NCI-H524 treated with DMSO at 0.1 percent for 48 hours (cell line): Measurements from ENCODE around the gene GDF10.

Source experiments
- DNase-seq: peaks from one replicate; lab custom pipeline; 2025; lab: John Stamatoyannopoulos, UW

Gene GDF10

DNA sequence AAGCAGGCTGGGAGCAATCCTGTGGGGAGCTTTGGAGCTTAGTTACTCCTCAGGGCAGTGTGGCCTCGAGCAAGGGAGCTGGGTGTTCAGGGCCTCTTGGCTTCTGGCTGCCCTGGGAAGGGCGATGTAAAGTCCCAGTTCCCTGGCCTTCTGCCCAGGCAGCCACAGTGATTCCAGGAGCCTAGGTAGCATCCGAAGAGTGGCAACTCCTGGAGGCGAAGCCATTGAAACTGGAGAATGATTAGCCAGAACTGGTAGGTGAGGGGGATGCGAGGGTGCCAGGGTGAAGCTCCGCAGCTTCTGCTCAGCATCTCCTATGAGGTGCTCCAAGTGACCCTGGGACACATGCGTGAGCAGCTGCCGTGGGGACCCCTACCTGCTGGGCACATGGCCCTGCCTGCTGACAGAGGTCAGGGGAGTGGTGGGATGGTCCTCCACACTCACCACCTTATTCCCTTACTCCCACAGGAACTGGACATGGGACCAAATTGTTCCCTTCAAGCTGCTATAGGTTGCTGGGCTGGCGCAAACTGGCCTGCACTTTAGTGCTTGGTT lies 14.5 kb downstream of the GDF10 start:
- no peak for DNase-seq

DNA sequence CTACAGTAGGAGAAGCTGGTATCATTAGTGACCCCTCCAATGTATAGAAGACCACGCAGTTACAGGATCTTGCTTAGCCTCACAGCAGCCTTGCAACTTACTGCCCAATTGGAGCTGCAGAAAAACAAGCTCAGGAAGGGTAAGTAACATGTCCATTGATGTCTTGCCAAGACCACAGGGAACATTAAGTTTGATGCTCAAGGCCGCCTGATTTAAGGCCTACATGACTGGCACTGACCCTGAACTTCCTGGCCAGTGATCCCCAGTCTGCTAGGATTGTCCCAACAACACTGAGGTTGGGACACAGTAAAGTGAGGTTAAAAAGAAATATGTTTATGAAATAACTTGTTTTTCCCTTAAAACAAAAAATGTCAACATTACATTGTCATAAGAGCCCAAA lies 15.4 kb downstream of the GDF10 start:
- DNase-seq = no peak

DNA sequence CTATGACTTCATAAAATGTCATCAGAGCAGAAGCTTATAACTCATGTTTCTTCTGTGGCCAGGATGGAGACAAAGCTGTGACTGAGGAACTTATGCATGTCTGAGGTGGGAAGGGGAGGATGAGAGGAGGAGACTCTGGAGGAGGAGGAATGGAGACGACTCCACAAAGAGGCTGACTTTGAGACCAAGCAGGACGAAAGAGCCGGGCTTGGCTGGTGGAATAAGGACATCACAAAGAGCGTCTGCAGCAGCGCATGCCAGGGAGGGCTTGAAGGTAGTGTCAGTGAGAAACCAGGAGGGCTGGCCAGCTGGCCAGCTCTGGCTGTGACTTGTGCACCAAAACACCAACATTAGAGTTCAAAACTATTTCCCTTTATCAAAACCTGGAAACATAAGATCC lies 16.1 kb downstream of the GDF10 start:
- no peak for DNase-seq

DNA sequence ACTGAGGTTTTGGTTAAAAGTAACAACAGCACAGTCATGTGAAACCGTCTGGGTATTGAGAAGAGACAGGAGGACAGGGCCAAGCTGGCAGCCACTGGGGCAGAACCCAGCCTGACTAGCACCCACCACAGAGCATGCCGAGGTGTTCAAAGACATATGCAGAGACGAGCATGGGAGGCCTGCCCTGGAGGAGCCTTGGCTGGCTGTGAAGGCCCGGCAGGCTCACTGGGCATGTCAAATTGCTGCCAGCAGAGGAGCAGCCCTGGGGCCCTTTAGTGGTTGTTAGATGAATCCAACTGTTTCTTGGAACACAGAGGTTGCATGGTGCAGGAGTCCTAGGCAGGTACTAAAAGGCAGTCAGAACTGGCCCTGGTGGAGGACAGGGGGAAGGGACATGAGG lies 17.3 kb downstream of the GDF10 start:
- no peak for DNase-seq

DNA sequence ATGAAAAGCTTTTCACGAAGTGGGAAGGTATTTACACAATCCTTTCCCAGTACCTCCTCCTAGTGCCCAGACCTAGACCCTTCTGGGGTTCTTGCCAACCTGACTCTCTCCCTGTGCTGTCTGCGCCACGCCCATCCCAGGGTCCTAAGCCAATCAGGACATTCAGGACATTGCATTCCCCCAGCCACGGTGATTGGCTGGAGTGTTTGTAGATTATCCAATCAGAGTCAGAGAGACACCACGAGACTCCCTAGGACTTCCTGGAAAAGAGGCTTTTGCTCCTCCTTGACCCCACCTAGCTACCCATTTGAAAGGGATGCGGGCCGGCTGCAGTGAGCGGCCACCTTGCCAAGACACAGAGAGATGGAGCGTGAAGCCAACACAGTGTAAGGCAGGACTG lies 18.7 kb downstream of the GDF10 start:
- DNase-seq = no peak

DNA sequence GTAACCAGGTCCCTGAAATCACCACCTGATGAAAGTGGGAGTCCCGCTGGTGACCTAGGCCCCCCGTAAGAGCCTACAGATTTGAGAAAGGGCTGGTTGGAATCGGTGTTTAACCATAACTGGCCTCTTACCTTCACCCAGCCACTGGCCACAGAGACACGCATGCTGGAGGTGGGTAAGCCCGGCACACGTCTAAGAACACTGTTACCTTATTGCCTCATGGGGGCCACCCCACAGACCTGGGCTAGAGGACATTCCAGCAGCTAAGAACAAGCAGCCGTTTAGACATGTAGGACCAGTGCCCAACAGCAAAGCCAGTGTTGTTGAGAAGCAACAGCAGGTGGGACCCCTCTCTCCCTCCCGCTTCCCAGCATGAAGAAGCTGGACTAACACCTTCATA lies 19.8 kb downstream of the GDF10 start:
- no peak for DNase-seq

DNA sequence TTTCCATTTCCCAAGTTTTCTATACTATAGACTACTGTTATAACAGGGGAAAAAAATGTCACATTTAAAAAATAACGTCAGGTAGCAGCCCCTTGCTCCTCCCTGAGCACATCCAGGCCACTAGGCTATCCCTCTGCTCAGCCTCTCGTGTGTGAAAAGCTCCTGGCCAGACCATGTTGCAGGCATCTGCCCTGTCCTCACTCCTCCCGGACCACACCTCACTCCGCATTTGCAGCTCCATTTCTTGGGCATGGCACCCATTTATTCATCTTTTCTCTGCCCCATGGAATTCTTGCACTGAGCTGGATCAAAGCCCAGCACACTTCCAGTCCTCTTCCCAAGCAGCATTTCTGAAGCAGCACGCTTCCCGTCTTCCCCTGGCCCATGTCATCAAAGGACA lies 20.8 kb downstream of the GDF10 start:
- DNase-seq = no peak

DNA sequence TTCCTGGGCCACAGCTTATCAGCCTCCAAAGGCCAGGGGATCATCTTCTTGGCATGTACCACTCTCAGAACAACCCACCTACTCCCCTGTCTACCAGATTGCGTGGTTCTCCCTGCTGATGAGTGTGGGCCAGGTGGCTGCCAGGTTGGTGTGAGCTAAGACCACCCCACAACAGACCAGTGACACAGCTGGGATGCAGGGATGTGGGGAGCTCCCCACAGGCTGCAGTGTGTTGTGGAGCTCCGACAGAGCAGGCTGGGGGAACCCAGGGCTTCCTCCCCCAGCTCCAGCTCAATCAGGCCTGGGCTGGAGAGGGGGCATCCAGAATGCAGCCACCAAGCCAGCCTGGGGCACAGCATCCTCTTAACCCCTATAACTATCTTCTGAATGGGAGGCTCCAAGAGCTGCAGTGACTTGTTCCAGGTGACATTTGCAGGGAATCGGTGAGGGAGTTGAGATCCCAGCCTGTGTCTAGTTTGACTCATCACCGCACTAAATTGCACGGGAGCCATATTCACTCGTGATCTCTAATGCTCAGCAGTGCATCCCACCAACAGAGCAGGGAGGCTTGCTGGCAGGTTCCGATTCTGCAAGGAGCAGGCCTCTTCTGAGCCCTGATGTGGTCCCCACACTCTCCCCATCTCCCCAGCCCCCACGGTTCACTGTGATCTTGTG lies 21.7 kb downstream of the GDF10 start:
- DNase-seq = no peak

DNA sequence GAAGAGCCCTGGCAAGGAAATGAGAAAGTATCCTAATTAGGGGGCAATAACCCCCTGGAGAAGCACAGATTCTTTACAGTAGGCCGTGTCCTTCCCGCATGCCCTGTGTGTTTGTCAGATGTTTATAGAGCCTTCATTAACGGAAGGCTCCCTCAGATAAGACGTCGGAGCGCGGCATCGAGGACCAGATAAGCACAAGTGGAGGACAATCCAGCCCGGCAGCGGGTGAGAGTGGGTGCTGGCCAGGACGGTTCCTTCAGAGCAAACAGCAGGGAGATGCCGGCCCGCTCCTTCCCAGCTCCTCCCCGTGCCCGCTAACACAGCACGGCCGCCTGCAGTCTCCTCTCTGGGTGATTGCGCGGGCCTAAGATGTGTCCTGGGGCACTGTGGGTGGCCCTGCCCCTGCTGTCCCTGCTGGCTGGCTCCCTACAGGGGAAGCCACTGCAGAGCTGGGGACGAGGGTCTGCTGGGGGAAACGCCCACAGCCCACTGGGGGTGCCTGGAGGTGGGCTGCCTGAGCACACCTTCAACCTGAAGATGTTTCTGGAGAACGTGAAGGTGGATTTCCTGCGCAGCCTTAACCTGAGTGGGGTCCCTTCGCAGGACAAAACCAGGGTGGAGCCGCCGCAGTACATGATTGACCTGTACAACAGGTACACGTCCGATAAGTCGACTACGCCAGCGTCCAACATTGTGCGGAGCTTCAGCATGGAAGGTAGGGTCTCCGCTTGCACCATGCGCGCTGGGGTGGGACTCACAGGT lies 22.5 kb downstream of the GDF10 start, which contains the start of gene GDF2:
Gene GDF2, plus strand, starts transcription at position 155 of the 762 bp plus-strand sequence. Its CDS starts 215 bp downstream, at position 370.
- no peak for DNase-seq

DNA sequence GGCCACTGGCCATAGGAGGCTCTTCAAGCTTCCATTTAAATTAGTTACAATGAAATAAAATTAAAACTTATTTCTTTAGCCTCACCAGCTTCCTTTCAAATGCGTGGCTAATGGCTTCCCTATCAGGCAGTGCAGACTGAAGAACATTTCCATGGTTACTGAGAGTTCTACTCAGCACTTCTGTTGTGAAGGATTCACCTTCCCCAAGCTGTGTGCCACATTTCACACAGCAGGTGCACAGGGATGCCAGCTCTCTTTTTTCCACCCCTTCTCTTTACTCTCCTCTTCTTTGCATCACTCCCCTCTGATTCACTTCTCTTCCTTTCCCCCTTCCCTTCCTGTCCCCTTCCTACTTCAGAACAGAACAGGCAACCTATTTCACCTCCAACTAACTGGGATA lies 23.1 kb downstream of the GDF10 start:
- DNase-seq = no peak

DNA sequence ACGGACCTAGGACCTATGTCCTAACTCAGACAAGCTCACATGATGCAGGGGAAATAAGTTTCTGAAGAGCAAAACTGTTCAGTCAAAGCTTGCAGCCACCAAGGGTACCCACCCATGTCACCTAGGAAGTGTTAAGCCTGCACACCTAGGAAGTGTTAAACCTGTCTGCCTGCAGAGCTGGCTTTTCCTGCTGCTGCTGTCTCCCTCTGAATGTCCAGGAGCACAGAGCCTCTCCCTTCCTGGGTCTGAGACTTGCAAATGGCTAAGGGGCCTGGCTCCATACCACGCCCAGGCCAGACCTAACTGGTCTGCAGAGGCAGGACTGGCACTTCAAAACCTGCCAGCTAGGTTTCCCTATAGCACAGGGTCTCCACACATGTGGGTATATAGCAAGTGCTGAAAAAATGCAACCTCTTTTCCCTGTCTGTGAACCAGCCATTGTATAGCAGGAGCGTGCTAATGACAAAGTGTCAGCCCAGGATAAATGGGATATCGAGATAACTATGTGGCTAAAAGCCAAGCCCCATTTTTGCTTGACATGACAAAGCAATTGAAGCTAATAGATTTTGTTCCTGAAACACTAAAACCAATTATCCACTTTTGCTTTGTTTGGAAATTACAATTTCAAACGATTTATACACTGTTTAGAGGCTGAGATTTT lies 23.8 kb downstream of the GDF10 start:
- no peak for DNase-seq

DNA sequence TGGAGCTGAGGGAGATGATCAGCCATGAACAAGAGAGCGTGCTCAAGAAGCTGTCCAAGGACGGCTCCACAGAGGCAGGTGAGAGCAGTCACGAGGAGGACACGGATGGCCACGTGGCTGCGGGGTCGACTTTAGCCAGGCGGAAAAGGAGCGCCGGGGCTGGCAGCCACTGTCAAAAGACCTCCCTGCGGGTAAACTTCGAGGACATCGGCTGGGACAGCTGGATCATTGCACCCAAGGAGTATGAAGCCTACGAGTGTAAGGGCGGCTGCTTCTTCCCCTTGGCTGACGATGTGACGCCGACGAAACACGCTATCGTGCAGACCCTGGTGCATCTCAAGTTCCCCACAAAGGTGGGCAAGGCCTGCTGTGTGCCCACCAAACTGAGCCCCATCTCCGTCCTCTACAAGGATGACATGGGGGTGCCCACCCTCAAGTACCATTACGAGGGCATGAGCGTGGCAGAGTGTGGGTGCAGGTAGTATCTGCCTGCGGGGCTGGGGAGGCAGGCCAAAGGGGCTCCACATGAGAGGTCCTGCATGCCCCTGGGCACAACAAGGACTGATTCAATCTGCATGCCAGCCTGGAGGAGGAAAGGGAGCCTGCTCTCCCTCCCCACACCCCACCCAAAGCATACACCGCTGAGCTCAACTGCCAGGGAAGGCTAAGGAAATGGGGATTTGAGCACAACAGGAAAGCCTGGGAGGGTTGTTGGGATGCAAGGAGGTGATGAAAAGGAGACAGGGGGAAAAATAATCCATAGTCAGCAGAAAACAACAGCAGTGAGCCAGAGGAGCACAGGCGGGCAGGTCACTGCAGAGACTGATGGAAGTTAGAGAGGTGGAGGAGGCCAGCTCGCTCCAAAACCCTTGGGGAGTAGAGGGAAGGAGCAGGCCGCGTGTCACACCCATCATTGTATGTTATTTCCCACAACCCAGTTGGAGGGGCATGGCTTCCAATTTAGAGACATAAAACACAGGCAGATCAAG lies 25.6 kb downstream of the GDF10 start:
- DNase-seq = no peak

DNA sequence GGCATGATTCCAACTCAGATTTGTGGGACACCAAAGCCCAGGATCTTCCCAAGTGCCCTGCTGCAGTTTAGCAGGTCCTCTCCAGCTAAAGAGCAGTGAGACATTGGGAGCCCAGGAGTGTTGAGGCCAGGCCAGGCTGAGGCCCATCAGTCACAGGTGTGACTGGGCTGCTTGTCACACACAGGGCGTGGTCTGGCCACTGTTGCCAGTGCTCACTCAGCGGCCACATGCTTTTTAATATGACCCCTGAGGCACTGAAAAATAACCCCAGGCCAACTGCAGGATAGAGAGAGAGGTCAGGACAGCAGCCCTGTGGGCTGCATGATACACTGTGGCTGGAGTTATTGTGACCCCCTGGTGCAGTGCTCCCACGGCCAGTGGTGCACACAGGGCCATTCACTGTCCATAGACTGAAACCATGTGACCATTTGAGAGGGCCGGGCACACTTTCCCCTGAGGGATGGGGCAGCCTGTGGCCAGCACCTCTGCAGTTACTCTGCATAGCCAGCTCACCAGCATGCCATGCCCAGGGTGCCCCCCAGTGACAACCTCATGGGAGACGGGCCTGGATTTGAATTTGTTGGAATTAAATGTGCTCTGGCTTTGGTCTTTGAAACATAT lies 26.4 kb downstream of the GDF10 start:
- no peak for DNase-seq

DNA sequence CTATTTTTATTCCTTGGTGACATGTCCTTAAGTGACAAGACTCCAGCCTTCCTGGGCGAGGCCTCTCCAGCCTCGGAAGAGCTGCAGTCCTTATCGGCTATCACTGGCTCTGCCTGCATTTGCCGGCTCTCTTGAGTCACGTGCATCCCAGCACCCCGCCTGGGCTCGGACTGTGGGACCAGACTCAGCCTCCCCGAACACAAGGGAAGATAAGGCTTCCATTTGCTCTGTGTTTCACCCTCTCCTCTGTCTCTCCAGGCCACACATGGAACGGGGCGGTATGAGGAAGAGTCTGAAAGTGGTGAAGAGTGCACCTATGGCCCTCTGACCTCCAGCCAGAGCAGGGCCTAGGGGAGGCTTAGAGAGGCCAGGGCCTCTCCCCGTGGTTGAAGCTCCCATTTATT lies 26.9 kb downstream of the GDF10 start:
- no peak for DNase-seq

DNA sequence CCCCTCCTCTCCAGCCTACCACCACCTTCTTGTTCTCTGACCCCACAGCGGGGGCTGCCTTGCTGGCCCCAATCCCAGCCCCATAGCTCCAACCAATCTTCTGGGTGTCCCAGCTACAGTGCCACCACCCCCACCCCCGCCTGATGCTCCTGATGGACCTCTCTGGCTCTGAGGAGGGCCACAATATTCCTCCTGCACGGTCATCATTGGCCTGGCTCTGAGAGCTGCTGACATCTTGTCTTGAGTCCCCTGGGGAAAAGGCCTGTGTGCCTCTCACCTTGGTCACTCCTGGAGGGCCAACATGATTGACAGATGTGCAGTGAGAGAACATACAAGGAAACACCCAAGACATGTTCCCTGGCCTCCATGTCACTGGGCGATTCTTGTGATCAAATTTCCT lies 29.9 kb downstream of the GDF10 start:
- no peak for DNase-seq

DNA sequence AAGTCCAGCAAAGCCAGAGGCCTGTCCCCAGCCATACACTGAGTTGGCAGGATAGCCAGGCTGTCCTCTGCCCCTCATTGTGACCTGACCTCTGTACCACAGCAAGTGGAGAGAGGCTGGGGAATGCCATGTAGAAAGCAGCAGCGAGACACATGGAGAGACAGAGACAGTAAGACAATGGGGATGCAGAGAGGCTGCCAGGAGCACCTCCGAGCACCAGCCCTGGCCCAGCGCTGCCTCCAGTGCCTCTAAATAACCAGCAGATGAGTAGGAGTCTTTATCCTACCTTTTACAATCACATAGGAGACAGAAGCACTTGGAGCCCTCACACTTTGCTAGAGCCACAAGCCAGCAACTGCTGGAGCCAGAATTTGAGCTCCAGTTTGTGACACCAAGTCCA lies 30.4 kb downstream of the GDF10 start:
- DNase-seq = no peak

DNA sequence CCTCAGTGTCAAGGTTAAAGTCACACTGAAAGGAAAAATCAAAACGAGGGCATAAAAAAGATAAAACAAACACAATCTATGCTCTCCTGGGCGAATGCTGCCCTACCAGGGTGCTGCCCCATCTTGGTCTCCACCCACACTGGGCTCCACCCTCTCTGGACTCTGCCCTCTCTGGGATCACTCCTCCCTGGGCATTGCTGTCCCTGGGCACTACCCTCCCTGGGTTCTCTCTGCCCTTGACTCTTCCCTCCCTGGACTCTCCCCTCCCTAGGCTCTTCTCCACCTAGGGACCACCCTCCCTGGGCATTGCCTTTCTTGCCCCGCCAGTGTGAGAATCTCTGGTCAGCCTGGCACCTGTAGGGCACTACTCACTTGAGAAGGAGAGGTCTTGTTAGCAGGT lies 30.8 kb downstream of the GDF10 start:
- DNase-seq = no peak

DNA sequence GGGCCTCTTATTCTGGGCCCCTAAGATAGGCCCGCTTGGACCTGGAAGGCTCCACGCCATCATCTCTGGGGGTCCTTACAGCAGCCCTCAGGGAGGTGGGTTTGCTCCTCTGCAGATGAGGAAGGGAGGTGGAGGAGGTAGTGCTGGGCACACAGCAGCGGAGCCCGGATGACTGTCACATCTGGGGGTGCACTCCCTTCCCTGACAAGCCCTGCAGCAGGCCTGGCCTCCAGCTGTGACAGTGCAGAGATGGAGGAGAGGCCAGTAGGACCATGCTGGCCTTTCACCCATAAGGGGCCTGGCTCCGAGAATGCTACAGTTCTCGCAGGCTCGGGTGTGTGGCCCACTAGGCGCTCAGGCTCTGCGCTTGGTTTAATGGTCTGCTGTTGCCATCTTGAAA lies 31.5 kb downstream of the GDF10 start:
- no peak for DNase-seq

DNA sequence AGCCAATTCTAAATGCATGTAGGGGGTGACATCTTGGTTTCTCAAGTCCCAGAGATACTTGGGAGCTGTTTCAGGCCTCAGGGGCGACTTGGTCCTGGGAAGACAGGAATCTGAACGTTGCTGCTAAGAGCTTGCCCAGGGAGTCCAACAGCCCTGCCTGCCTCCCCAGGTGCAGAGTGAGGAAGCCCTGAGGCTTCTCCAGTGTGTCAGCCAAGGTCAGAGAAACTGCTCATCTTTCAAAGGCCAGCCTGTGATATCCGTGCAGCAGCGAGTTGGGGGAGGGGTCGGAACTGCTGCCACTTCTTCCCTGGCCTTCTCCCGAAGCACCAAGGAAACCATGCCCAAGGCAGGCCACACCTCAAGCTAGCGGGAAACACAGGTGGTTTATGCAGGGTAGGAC lies 32.0 kb downstream of the GDF10 start:
- DNase-seq = no peak

DNA sequence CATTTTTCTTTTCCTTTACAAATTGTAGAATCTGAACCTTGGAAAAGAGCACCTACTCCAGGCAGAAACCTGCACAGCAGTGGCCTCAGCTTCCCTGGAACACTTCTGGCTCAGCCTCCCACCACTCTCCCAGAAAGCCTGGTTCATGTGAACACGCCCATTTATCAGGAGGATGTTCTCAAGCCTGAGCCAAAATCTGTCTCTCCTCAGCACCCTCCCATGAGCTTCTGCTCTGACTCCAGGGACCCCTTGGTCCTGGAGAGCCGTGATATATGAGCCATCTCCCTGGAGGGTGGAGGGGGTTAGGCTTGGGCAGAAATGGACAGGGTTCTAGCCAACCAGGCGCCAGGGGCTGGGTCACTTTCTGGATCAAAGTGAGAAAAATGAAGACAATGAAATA lies 32.4 kb downstream of the GDF10 start:
- DNase-seq = no peak

DNA sequence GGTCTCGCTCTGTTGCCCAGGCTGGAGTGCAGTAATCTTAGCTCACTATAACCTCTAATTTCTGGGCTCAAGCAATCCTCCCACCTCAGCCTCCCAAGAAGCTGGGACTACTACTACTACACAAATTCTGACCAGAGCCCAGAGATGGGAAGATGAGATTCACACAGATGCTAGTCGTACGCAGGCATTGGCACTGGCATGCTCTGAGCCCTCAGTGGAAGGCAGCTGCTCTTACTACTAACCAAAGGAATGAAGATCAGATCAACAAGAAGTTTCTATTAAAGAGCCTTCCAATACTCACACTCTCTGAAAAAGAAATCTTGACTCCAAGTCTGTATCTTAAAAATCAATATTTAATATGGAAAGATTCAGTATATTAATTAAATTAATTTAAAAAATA lies 32.9 kb downstream of the GDF10 start:
- DNase-seq = no peak
